Caco-2 (cell line): ENCODE measurements around the gene ANP32A. TPM values are rescaled to one million over a fixed set of nuclear protein-coding genes. Genes with fewer than 3 reads are reported as not detected.

ENCODE experiments used
- BruUV-seq: library from RNA; stranded (reverse); fragments of 400-500 nt; replicated peaks from 2 replicates; lab custom pipeline; 2021; lab: Mats Ljungman, UMichigan
- CTCF ChIA-PET: fragments of 300-600 bp; sonication (Branson Sonifier 250); formaldehyde crosslinking; loops from one replicate; lab custom pipeline; 2022; ENCODE audit warnings: antibody characterized with exemption; lab: Charles Lee
- POLR2A ChIA-PET: fragments of 300-600 bp; sonication (Branson Sonifier 250); formaldehyde crosslinking; loops from one replicate; lab custom pipeline; 2022; ENCODE audit warnings: antibody characterized with exemption; lab: Charles Lee
- DNase-seq, 2 experiments: peaks; one replicate each; pipeline versions ENCODE4 v3.0.0 to v3.0.0-alpha.2; 2020 to 2022
- H3K27me3 ChIP-seq: replicated peaks from 2 replicates; pipeline ENCODE4 v1.6.0; 2011; ENCODE audit warnings: low read length; ENCODE audit not compliant: control insufficient read depth, insufficient read depth
- H3K36me3 ChIP-seq: 2 replicates; pipeline ENCODE4 v1.5.1; 2011; ENCODE audit warnings: low read length; ENCODE audit not compliant: control insufficient read depth, insufficient read depth
- H3K4me1 ChIP-seq: fragments of 250-450 bp; sonication (Bioruptor Pico); 2 replicates; pipeline ENCODE4 v1.5.1; 2020; ENCODE audit warnings: mild to moderate bottlenecking
- H3K4me3 ChIP-seq: 2 replicates; pipeline ENCODE4 v1.5.1; 2011; ENCODE audit warnings: low read depth, mild to moderate bottlenecking, control low read depth, low read length
- H3K9me3 ChIP-seq: fragments of 250-450 bp; sonication (Bioruptor Pico); 2 replicates; pipeline ENCODE4 v1.5.1; 2020; ENCODE audit warnings: mild to moderate bottlenecking, moderate library complexity
- H3K27ac Mint-ChIP-seq: one replicate; pipeline ENCODE4 v1.8.0; 2022; ENCODE audit warnings: mixed read lengths; ENCODE audit not compliant: unreplicated experiment
- H3K27me3 Mint-ChIP-seq: one replicate; pipeline ENCODE4 v1.8.0; 2022; ENCODE audit warnings: mixed read lengths; ENCODE audit not compliant: insufficient read depth, unreplicated experiment
- H3K36me3 Mint-ChIP-seq: one replicate; pipeline ENCODE4 v1.8.0; 2022; ENCODE audit warnings: mild to moderate bottlenecking, mixed read lengths; ENCODE audit not compliant: insufficient read depth, unreplicated experiment
- H3K4me1 Mint-ChIP-seq: one replicate; pipeline ENCODE4 v1.8.0; 2022; ENCODE audit warnings: low read depth, mixed read lengths; ENCODE audit not compliant: unreplicated experiment
- H3K4me3 Mint-ChIP-seq: one replicate; pipeline ENCODE4 v1.8.0; 2022; ENCODE audit warnings: mild to moderate bottlenecking, moderate library complexity, mixed read lengths; ENCODE audit not compliant: unreplicated experiment
- H3K9me3 Mint-ChIP-seq: one replicate; pipeline ENCODE4 v1.8.0; 2022; ENCODE audit warnings: mixed read lengths; ENCODE audit not compliant: unreplicated experiment
- CTCF ChIP-seq, 2 experiments: fragments of 200-600 bp in 1 of 2; IDR thresholded peaks; 1 replicate in 1 of 2; 2 replicates in 1 of 2; pipeline versions ENCODE4 v1.5.1 to v1.8.0; 2011 to 2022; ENCODE audit warnings: antibody characterized with exemption in 1 of 2, control low read depth in 1 of 2, inconsistent platforms in 1 of 2, low read depth in 1 of 2, low read length in 1 of 2, mild to moderate bottlenecking in 1 of 2, moderate library complexity in 1 of 2; ENCODE audit not compliant: insufficient read depth in 1 of 2, severe bottlenecking in 1 of 2, unreplicated experiment in 1 of 2
- intact Hi-C: fragments of 100-400 bp; cut with micrococcal nuclease; formaldehyde crosslinking; loops from one replicate; pipeline ENCODE4 v1.10.0; 2022; ENCODE audit not compliant: unreplicated experiment
- total RNA-seq: library from RNA; stranded (reverse); gene quantifications from 2 replicates; pipeline ENCODE4 v1.2.3, GENCODE V29; 2022

The ANP32A gene
- total RNA-seq, 1 experiment from 2014 or later = 169 TPM

- H3K36me3 ChIP-seq = peaks cover 1% of the 10 kb centered on the region
- Mint-ChIP-seq H3K27me3 (no peaks in the 10 kb centered on the region), H3K9me3 (no peaks in the 10 kb centered on the region), H3K27ac (no peak overlapping the region), H3K4me1 (peaks cover 43% of the 10 kb centered on the region), H3K4me3 (no peak overlapping the region), H3K36me3 (peaks cover 36% of the 10 kb centered on the region)
- no peak for DNase-seq
- H3K27me3 ChIP-seq = no peaks in the 10 kb centered on the region
- H3K9me3 ChIP-seq = no peaks in the 10 kb centered on the region
- ChIA-PET POLR2A (interaction anchor here (0.9 kb wide), 1 partner anchor 23 kb away, joined by 4 read pairs; no protein-coding TSS in a partner anchor), CTCF (interaction anchor here (1.1 kb wide), 1 partner anchor 20 kb away, joined by 3 read pairs; no protein-coding TSS in a partner anchor)
- intact Hi-C loops = no loop called here
- TF ChIP-seq CTCF (IDR thresholded peaks at IDR 0.05; ENCODE audit: insufficient read depth in 1 of 2, low read depth in 1 of 2, low read length in 1 of 2, severe bottlenecking in 1 of 2, unreplicated experiment in 1 of 2) = no peak
- peaks cover 47% of the 10 kb centered on the region for H3K4me1 ChIP-seq
- BruUV-seq = no TSS peak
- H3K4me3 ChIP-seq = no peak overlapping the region
Measured at GRCh38 chr15:68794307-68794706, 26.4 kb downstream of the ANP32A start.

GRCh38 chr15:68793776-68794175, 26.9 kb downstream of the ANP32A start:
- no peak for DNase-seq
- H3K4me3 ChIP-seq = no peak overlapping the region
- no TSS peak for BruUV-seq
- Mint-ChIP-seq H3K4me1 (peaks cover 48% of the 10 kb centered on the region), H3K27ac (peak overlapping the region; percentile 93), H3K27me3 (no peaks in the 10 kb centered on the region), H3K36me3 (peaks cover 35% of the 10 kb centered on the region), H3K9me3 (no peaks in the 10 kb centered on the region), H3K4me3 (no peak overlapping the region)
- intact Hi-C loops = no loop called here
- ChIA-PET POLR2A (no interaction called here), CTCF (interaction anchor here (1.1 kb wide), 1 partner anchor 21 kb away, joined by 3 read pairs; no protein-coding TSS in a partner anchor)
- TF ChIP-seq CTCF (IDR thresholded peaks at IDR 0.05; ENCODE audit: insufficient read depth in 1 of 2, low read depth in 1 of 2, low read length in 1 of 2, severe bottlenecking in 1 of 2, unreplicated experiment in 1 of 2) = no peak
- H3K4me1 ChIP-seq = peaks cover 53% of the 10 kb centered on the region
- no peaks in the 10 kb centered on the region for H3K9me3 ChIP-seq
- peaks cover 1% of the 10 kb centered on the region for H3K36me3 ChIP-seq
- no peaks in the 10 kb centered on the region for H3K27me3 ChIP-seq

- intact Hi-C loops = no loop called here
Measured at GRCh38 chr15:68792901-68793766, 27.6 kb downstream of the ANP32A start.

More at GRCh38 chr15:68792901-68793766, 27.6 kb downstream of the ANP32A start:
- no TSS peak for BruUV-seq
- DNase-seq = no peak
- no peak overlapping the region for H3K4me3 ChIP-seq
- peak overlapping the region; percentile 16 for H3K4me3 Mint-ChIP-seq
- peaks cover 33% of the 10 kb centered on the region for H3K36me3 Mint-ChIP-seq
- POLR2A ChIA-PET = no interaction called here
- peaks cover 55% of the 10 kb centered on the region for H3K4me1 Mint-ChIP-seq
- peaks cover 59% of the 10 kb centered on the region for H3K4me1 ChIP-seq
- peak overlapping the region; percentile 93 for H3K27ac Mint-ChIP-seq
- H3K27me3 ChIP-seq = no peaks in the 10 kb centered on the region
- no peaks in the 10 kb centered on the region for H3K9me3 ChIP-seq
- H3K36me3 ChIP-seq = peaks cover 1% of the 10 kb centered on the region
- TF ChIP-seq CTCF (IDR thresholded peaks at IDR 0.05; ENCODE audit: insufficient read depth in 1 of 2, low read depth in 1 of 2, low read length in 1 of 2, severe bottlenecking in 1 of 2, unreplicated experiment in 1 of 2) = no peak
- no peaks in the 10 kb centered on the region for H3K27me3 Mint-ChIP-seq
- H3K9me3 Mint-ChIP-seq = no peaks in the 10 kb centered on the region
- CTCF ChIA-PET = no interaction called here
